Breast epithelium (tissue), 3 donors: ENCODE measurements around the gene LACTBL1.

ENCODE experiments used
- POLR2AphosphoS5 ChIP-seq, 3 donors: sonication (generic); formaldehyde crosslinking; IDR thresholded peaks; one replicate each; pipeline ENCODE4 v1.6.1; 2017; ENCODE audit warnings: antibody characterized with exemption in 3 of 3
- TF ChIP-seq, protein P1 (sequence below), 3 donors: fragments of 450-650 bp; IDR thresholded peaks; one replicate each; pipeline ENCODE4 v1.5.1; 2016 to 2017; ENCODE audit warnings: antibody characterized with exemption in 3 of 3, mild to moderate bottlenecking in 3 of 3, moderate library complexity in 3 of 3

DNA sequence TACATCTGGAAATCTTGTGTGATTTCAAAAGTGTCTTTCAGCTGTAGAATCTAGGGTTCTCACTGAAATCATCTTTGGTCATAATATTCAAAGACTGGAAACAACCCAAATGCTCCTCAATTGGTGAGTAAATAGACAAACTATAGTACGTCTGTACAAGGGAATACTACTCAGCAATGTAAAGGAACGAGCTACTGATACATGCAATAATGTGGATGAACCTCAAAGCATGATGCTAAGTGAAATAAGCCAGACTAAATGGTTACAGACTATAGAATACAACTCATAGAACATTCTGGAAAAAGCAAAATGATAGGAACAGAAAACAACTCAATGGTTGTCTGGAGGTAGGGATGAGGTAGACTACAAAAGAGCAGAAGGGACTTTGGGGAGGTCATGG is 2.6 kb downstream of the LACTBL1 start:
- TF ChIP-seq POLR2AphosphoS5 (IDR thresholded peaks at IDR 0.05): no peak
- TF ChIP-seq, protein P1, sequence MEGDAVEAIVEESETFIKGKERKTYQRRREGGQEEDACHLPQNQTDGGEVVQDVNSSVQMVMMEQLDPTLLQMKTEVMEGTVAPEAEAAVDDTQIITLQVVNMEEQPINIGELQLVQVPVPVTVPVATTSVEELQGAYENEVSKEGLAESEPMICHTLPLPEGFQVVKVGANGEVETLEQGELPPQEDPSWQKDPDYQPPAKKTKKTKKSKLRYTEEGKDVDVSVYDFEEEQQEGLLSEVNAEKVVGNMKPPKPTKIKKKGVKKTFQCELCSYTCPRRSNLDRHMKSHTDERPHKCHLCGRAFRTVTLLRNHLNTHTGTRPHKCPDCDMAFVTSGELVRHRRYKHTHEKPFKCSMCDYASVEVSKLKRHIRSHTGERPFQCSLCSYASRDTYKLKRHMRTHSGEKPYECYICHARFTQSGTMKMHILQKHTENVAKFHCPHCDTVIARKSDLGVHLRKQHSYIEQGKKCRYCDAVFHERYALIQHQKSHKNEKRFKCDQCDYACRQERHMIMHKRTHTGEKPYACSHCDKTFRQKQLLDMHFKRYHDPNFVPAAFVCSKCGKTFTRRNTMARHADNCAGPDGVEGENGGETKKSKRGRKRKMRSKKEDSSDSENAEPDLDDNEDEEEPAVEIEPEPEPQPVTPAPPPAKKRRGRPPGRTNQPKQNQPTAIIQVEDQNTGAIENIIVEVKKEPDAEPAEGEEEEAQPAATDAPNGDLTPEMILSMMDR (IDR thresholded peaks at IDR 0.05): no peak
